AG10803 (cell line): ENCODE results near the gene ARHGAP15.
"Not testable (repeated sequence)": the region's sequence is repeated elsewhere in the genome, so short reads cannot be mapped to it uniquely, and the experiment has no call there.

Source experiments
- DNase-seq: peaks from one replicate; pipeline ENCODE4 v3.0.0; 2010; ENCODE audit warnings: low read depth
- H3K4me3 ChIP-seq: 2 replicates; pipeline ENCODE4 v1.5.1; 2011; ENCODE audit warnings: mild to moderate bottlenecking, low read length, control low read depth
- TF ChIP-seq, protein P1 (sequence below): conservative IDR thresholded peaks from 2 replicates; pipeline ENCODE4 v1.5.1; 2011; ENCODE audit warnings: mild to moderate bottlenecking, low read length, control low read depth, inconsistent platforms

The ARHGAP15 gene

GRCh38 chr2:143535802-143536201, 406.6 kb downstream of the ARHGAP15 start:
- H3K4me3 ChIP-seq: no peak overlapping the region
- no peak for DNase-seq
- TF ChIP-seq, protein P1, sequence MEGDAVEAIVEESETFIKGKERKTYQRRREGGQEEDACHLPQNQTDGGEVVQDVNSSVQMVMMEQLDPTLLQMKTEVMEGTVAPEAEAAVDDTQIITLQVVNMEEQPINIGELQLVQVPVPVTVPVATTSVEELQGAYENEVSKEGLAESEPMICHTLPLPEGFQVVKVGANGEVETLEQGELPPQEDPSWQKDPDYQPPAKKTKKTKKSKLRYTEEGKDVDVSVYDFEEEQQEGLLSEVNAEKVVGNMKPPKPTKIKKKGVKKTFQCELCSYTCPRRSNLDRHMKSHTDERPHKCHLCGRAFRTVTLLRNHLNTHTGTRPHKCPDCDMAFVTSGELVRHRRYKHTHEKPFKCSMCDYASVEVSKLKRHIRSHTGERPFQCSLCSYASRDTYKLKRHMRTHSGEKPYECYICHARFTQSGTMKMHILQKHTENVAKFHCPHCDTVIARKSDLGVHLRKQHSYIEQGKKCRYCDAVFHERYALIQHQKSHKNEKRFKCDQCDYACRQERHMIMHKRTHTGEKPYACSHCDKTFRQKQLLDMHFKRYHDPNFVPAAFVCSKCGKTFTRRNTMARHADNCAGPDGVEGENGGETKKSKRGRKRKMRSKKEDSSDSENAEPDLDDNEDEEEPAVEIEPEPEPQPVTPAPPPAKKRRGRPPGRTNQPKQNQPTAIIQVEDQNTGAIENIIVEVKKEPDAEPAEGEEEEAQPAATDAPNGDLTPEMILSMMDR: no peak

- not testable (repeated sequence) for DNase-seq, H3K4me3 ChIP-seq
Observed at GRCh38 chr2:143541899-143542298, 412.7 kb downstream of the ARHGAP15 start.

GRCh38 chr2:143545059-143545948, 416.1 kb downstream of the ARHGAP15 start:
- 0 out of 2 replicates have a peak overlapping the region, but pooled peaks have one; percentile 2 for H3K4me3 ChIP-seq
- TF ChIP-seq, protein P1: no peak
- peak; percentile 56 for DNase-seq

DNA sequence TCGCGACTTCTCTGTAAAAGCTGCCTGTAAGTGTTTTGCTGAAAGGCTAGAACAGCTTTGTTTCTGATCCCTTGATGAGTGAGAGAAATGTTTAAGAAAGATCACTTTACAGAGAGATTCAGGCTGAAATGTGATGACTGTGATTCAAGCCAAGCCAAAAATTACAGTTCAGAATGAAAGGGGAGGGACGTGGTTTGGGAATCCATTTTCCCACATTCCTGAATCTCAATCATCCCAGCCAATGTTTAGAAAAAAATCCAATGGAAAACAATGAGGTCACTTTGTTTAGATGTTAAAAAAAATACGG, 416.7 kb downstream of the ARHGAP15 start:
- peak; percentile 55 for DNase-seq
- TF ChIP-seq, protein P1: no peak
- 0 out of 2 replicates have a peak overlapping the region, but pooled peaks have one; percentile 2 for H3K4me3 ChIP-seq

GRCh38 chr2:143548032-143548431, 418.8 kb downstream of the ARHGAP15 start:
- no peak overlapping the region for H3K4me3 ChIP-seq
- DNase-seq: no peak
- TF ChIP-seq, protein P1: no peak

GRCh38 chr2:143550500-143550899, 421.3 kb downstream of the ARHGAP15 start:
- TF ChIP-seq, protein P1: no peak
- no peak overlapping the region for H3K4me3 ChIP-seq
- no peak for DNase-seq

DNA sequence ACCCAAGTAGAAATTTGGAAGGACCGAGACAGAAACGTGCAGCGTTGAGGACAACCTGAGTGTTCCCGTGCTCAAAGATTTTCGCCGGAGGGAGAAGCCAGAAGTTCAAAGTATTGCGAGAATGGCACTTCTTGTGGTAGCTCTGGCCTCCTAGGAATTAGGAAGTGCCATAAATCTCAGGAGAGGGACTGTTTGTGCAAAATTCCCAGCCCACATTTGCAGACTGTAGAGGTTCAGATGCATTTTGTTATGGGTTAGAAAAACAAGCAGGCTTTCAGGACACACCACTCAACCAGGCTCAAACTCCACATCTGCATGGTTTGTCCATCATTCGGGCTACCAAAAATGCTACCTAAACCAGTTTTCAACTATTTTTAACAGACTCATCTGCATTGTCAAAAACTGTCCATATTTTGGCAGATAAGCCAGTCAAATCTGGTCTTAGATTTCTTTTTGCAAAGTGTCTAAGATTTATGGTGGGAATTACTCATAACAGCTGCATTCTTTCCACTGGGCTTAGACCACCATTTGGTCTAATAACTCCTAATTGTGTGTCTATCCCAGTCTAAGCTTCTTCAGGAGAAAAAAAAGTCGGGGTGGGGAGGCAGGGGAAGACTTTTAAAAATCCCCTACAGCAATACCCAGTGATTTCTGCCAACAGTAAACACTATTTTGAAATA, 422.9 kb downstream of the ARHGAP15 start:
- TF ChIP-seq, protein P1: no peak
- no peak overlapping the region for H3K4me3 ChIP-seq
- peak; percentile 62 for DNase-seq
